HEK293 (cell line): ENCODE results near the gene GBP5.

Experiments
- CTCF ChIP-seq: fragments of 450-650 bp; formaldehyde crosslinking; IDR thresholded peaks from 2 replicates; pipeline ENCODE4 v1.5.1; 2016; ENCODE audit warnings: missing biosample characterization, missing genetic modification characterization
- ZNF24 ChIP-seq: fragments of 450-650 bp; formaldehyde crosslinking; IDR thresholded peaks from 2 replicates; pipeline ENCODE4 v1.5.1; 2016; ENCODE audit warnings: missing biosample characterization, missing genetic modification characterization

GRCh38 chr1:89305493-89305892, 32.8 kb upstream of the GBP5 start:
- no peak for TF ChIP-seq ZNF24 (tag by site-specific recombination)
- no peak for TF ChIP-seq CTCF (tag by site-specific recombination)
